Mesenchymal stem cell (in vitro differentiated cells and primary cell): ENCODE results near the gene EFNA5.

ENCODE experiments used
- DNase-seq: peaks from one replicate; pipeline ENCODE4 v3.0.0-alpha.2; 2013
- H2AFZ ChIP-seq: one replicate; pipeline ENCODE4 v1.6.1; 2013; ENCODE audit warnings: low read depth, mild to moderate bottlenecking, control low read depth, inconsistent platforms, low read length, moderate library complexity
- H2AK5ac ChIP-seq: 2 replicates; pipeline ENCODE4 v1.6.1; 2013; ENCODE audit warnings: low read length, moderate library complexity, mild to moderate bottlenecking, inconsistent platforms; ENCODE audit not compliant: severe bottlenecking
- H2BK120ac ChIP-seq: one replicate; pipeline ENCODE4 v1.6.1; 2013; ENCODE audit warnings: low read depth, mild to moderate bottlenecking, inconsistent platforms, low read length, moderate library complexity
- H2BK12ac ChIP-seq, 2 experiments: one replicate each; pipeline ENCODE4 v1.6.1; 2013; ENCODE audit warnings: inconsistent platforms in 2 of 2, low read length in 2 of 2, mild to moderate bottlenecking in 2 of 2, moderate library complexity in 2 of 2, control low read depth in 1 of 2
- H2BK15ac ChIP-seq: one replicate; pipeline ENCODE4 v1.6.1; 2013; ENCODE audit warnings: mild to moderate bottlenecking, low read depth, inconsistent platforms; ENCODE audit not compliant: poor library complexity, severe bottlenecking
- H2BK5ac ChIP-seq: 2 replicates; pipeline ENCODE4 v1.6.1; 2013; ENCODE audit warnings: low read depth, mild to moderate bottlenecking, low read length, control low read depth, inconsistent platforms; ENCODE audit not compliant: poor library complexity, severe bottlenecking
- H3K14ac ChIP-seq, 2 experiments: one replicate each; pipeline ENCODE4 v1.6.1; 2013; ENCODE audit warnings: inconsistent platforms in 2 of 2, low read length in 2 of 2, control low read depth in 1 of 2, mild to moderate bottlenecking in 1 of 2, moderate library complexity in 1 of 2
- H3K18ac ChIP-seq, 2 experiments: one replicate each; pipeline ENCODE4 v1.6.1; 2013; ENCODE audit warnings: inconsistent platforms in 2 of 2, low read length in 2 of 2, control low read depth in 1 of 2, low read depth in 1 of 2, mild to moderate bottlenecking in 1 of 2
- H3K23ac ChIP-seq, 2 experiments: one replicate each; pipeline ENCODE4 v1.6.1; 2013; ENCODE audit warnings: inconsistent platforms in 2 of 2, low read length in 2 of 2, mild to moderate bottlenecking in 2 of 2, moderate library complexity in 2 of 2, control low read depth in 1 of 2
- H3K27ac ChIP-seq: 2 replicates; pipeline ENCODE4 v1.5.1; 2013; ENCODE audit warnings: mild to moderate bottlenecking, moderate library complexity, low read length, control low read depth, inconsistent platforms; ENCODE audit not compliant: poor library complexity, severe bottlenecking
- H3K27me3 ChIP-seq, 2 experiments: 2 replicates each; pipeline versions ENCODE4 v1.6.1 to v1.7.0; 2013; ENCODE audit warnings: low read length in 2 of 2, mild to moderate bottlenecking in 2 of 2, moderate library complexity in 2 of 2, control low read depth in 1 of 2, inconsistent platforms in 1 of 2; ENCODE audit not compliant: control insufficient read depth in 1 of 2, insufficient read depth in 1 of 2
- H3K36me3 ChIP-seq, 2 experiments: 2 replicates each; pipeline versions ENCODE4 v1.6.1 to v1.7.0; 2013; ENCODE audit warnings: low read length in 2 of 2, control low read depth in 1 of 2, inconsistent platforms in 1 of 2, low read depth in 1 of 2, mild to moderate bottlenecking in 1 of 2; ENCODE audit not compliant: insufficient read depth in 2 of 2, control insufficient read depth in 1 of 2
- H3K4ac ChIP-seq, 2 experiments: one replicate each; pipeline ENCODE4 v1.6.1; 2013; ENCODE audit warnings: inconsistent platforms in 2 of 2, low read length in 2 of 2, mild to moderate bottlenecking in 2 of 2, moderate library complexity in 2 of 2, control low read depth in 1 of 2, low read depth in 1 of 2
- H3K4me1 ChIP-seq: 2 replicates; pipeline ENCODE4 v1.6.1; 2013; ENCODE audit warnings: low read depth, low read length, control low read depth; ENCODE audit not compliant: control insufficient read depth, insufficient read depth
- H3K4me2 ChIP-seq: 2 replicates; pipeline ENCODE4 v1.6.1; 2013; ENCODE audit warnings: low read length, mild to moderate bottlenecking, inconsistent platforms; ENCODE audit not compliant: poor library complexity, severe bottlenecking
- H3K4me3 ChIP-seq, 2 experiments: 2 replicates each; pipeline versions ENCODE4 v1.5.1 to v1.7.0; 2013; ENCODE audit warnings: low read length in 2 of 2, mild to moderate bottlenecking in 2 of 2, control low read depth in 1 of 2, low read depth in 1 of 2; ENCODE audit not compliant: insufficient read depth in 1 of 2
- H3K79me1 ChIP-seq: replicated peaks from 2 replicates; pipeline ENCODE4 v1.6.1; 2013; ENCODE audit warnings: mild to moderate bottlenecking, control low read depth, low read length, inconsistent platforms; ENCODE audit not compliant: poor library complexity, severe bottlenecking
- H3K9ac ChIP-seq: 2 replicates; pipeline ENCODE4 v1.7.0; 2013; ENCODE audit warnings: mild to moderate bottlenecking, low read length, moderate library complexity
- H3K9me3 ChIP-seq: 2 replicates; pipeline ENCODE4 v1.7.0; 2013; ENCODE audit warnings: mild to moderate bottlenecking, low read length; ENCODE audit not compliant: control insufficient read depth
- H4K8ac ChIP-seq: one replicate; pipeline ENCODE4 v1.6.1; 2013; ENCODE audit warnings: inconsistent platforms, mild to moderate bottlenecking, low read length, moderate library complexity
- H4K91ac ChIP-seq: one replicate; pipeline ENCODE4 v1.6.1; 2013; ENCODE audit warnings: mild to moderate bottlenecking, low read length, inconsistent platforms
- WGBS: methylation state at CpG from one replicate; pipeline ENCODE4 v1.1.7; 2013; ENCODE audit warnings: mixed read lengths; 5-methylcytosine and 5-hydroxymethylcytosine counted together

EFNA5 gene

DNA sequence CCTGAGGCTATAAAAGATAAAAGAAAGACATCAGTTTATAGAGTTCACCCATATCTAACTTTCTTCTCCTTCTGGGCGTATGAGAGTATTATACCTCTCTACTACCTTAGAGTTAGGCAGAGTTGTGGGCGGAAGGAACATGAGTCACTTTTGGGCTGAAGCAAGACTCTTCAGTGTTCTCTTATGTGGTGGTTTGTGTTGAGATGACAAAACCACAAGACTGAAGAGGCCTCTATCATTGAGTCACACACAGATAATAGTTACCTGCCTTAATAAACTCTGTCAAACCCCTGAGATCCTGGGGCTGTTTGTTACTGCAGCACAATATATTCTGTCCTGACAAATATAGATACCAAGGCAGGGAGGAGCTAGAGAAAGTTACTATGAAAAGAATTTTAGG is 184.2 kb downstream of the EFNA5 start:
- DNase-seq: peak; percentile 80
- H2AFZ ChIP-seq: no peak overlapping the region
- no peak overlapping the region for H4K91ac ChIP-seq
- no peak overlapping the region for H2BK5ac ChIP-seq
- H3K36me3 ChIP-seq: no peaks in the 10 kb centered on the region
- H3K4me1 ChIP-seq: peaks cover 4% of the 10 kb centered on the region
- no peak overlapping the region for H4K8ac ChIP-seq
- H3K4ac ChIP-seq: no peak overlapping the region
- no peak overlapping the region for H2BK12ac ChIP-seq
- WGBS: no CpG with 5 or more reads among the region's 2 CpGs
- no peak overlapping the region for H3K18ac ChIP-seq
- no peak overlapping the region for H3K14ac ChIP-seq
- no peak overlapping the region for H2BK120ac ChIP-seq
- H3K9me3 ChIP-seq: no peaks in the 10 kb centered on the region
- H3K27me3 ChIP-seq: no peaks in the 10 kb centered on the region
- peaks cover 23% of the 10 kb centered on the region for H3K79me1 ChIP-seq
- H3K23ac ChIP-seq: no peak overlapping the region
- no peak overlapping the region for H3K4me2 ChIP-seq
- no peak overlapping the region for H2BK15ac ChIP-seq
- H3K9ac ChIP-seq: no peak overlapping the region
- H3K27ac ChIP-seq: no peak overlapping the region
- no peak overlapping the region for H2AK5ac ChIP-seq
- no peak overlapping the region for H3K4me3 ChIP-seq

DNA sequence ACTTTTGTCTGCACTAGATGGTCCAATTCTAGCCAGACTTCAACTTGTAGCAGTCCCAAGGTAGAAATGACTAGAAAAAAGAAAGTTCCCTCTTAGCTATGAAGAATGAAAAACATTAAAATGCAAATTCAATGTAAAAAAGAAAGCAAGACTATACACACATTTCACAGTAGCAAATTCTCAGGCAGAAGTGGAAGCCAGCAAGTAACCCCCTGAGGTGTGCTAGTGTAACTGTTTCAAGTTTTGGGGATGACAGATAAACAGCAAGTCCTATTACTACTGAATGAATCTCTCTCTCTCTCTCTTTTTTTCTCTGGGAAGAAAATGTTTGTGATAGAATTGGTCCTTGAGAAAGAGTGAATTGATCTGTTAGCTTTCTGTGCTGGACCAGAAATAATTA is 185.6 kb downstream of the EFNA5 start:
- Histone ChIP-seq H2AFZ (no peak overlapping the region), H3K27ac (no peak overlapping the region), H4K91ac (no peak overlapping the region), H4K8ac (no peak overlapping the region), H2BK120ac (no peak overlapping the region), H3K36me3 (no peaks in the 10 kb centered on the region), H3K23ac (no peak overlapping the region), H3K4me1 (peaks cover 5% of the 10 kb centered on the region), H3K18ac (no peak overlapping the region), H2AK5ac (no peak overlapping the region), H3K4ac (no peak overlapping the region), H3K4me2 (no peak overlapping the region), H2BK12ac (no peak overlapping the region), H3K4me3 (no peak overlapping the region), H2BK15ac (no peak overlapping the region), H3K14ac (no peak overlapping the region), H3K27me3 (no peaks in the 10 kb centered on the region), H3K79me1 (peaks cover 24% of the 10 kb centered on the region), H3K9ac (no peak overlapping the region), H3K9me3 (no peaks in the 10 kb centered on the region), H2BK5ac (no peak overlapping the region)
- no peak for DNase-seq

DNA sequence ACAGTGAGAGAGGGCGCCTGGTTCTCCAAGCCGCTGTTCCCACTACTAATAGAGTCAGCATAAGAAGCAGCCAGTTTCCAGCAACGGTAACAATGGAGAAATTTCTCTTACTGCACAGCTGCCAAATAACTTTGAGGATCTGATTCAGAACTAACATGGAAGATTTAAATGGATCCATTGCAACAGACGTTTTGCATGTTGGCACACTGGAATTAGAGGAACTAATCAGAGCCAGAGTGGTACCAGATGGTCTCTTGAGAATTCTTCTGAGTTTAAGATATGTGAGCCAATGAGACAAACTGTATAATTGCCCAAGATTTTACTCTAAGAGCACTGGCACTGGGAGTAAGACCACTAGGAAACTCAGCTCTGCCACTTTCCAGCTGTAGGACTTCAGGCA is 186.5 kb downstream of the EFNA5 start:
- no peak overlapping the region for H2BK5ac ChIP-seq
- H2AFZ ChIP-seq: no peak overlapping the region
- no peak overlapping the region for H3K27ac ChIP-seq
- no peak overlapping the region for H2AK5ac ChIP-seq
- no peaks in the 10 kb centered on the region for H3K36me3 ChIP-seq
- 93% methylated on average over 4 of the region's 4 CpGs for WGBS
- H3K18ac ChIP-seq: no peak overlapping the region
- H2BK15ac ChIP-seq: no peak overlapping the region
- no peaks in the 10 kb centered on the region for H3K27me3 ChIP-seq
- H3K4me3 ChIP-seq: no peak overlapping the region
- no peak overlapping the region for H2BK120ac ChIP-seq
- DNase-seq: no peak
- no peak overlapping the region for H2BK12ac ChIP-seq
- H4K91ac ChIP-seq: no peak overlapping the region
- no peak overlapping the region for H3K9ac ChIP-seq
- no peak overlapping the region for H3K14ac ChIP-seq
- H3K4ac ChIP-seq: no peak overlapping the region
- H3K4me2 ChIP-seq: no peak overlapping the region
- H4K8ac ChIP-seq: no peak overlapping the region
- peaks cover 21% of the 10 kb centered on the region for H3K79me1 ChIP-seq
- no peaks in the 10 kb centered on the region for H3K9me3 ChIP-seq
- H3K23ac ChIP-seq: no peak overlapping the region
- H3K4me1 ChIP-seq: peaks cover 5% of the 10 kb centered on the region

DNA sequence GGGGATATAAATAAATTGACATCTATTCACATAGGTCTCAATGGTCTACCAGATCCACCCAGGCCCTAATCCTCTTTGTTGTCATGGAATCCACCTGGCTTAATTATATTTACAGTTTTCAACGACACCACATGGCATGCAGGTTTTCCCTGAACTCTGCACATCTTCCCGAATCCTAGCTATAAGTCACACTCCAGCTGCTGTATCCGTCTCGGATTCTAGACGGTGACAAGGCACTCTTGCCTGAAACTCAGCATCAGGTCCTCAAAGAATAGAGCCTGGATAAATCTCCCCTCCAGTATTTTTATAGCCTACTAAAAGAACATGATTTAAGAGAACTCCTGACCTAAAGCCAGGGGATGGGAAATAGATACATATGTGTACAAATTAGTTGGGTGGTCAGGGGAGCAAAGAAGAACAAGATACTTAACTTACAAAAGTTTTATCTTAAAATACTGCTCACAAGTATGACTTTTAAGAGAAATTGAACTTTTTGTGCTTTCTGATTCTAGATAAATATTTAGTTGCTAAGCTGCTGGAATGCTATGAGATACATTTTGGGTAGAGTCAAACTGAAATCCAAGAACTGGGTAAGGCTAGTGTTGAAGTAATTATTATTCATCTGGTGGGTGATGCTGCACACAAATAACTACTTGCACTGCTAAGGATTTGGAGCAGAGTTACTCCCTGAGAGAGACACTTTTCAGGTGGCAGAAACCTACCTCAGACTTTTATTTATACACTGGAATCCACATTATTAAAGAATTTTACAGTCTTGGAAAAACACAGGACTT is 187.3 kb downstream of the EFNA5 start:
- no peak overlapping the region for H2BK15ac ChIP-seq
- H3K27ac ChIP-seq: no peak overlapping the region
- no peak overlapping the region for H2AFZ ChIP-seq
- no peak overlapping the region for H2BK12ac ChIP-seq
- no peak overlapping the region for H4K8ac ChIP-seq
- H4K91ac ChIP-seq: no peak overlapping the region
- no peak overlapping the region for H3K23ac ChIP-seq
- H3K27me3 ChIP-seq: no peaks in the 10 kb centered on the region
- no peak overlapping the region for H2BK120ac ChIP-seq
- no peak for DNase-seq
- H3K4me3 ChIP-seq: no peak overlapping the region
- H3K79me1 ChIP-seq: peaks cover 18% of the 10 kb centered on the region
- H3K9me3 ChIP-seq: no peaks in the 10 kb centered on the region
- no peak overlapping the region for H3K14ac ChIP-seq
- H3K9ac ChIP-seq: peak overlapping the region; percentile 25
- H3K4ac ChIP-seq: no peak overlapping the region
- peaks cover 5% of the 10 kb centered on the region for H3K4me1 ChIP-seq
- H3K18ac ChIP-seq: no peak overlapping the region
- H3K4me2 ChIP-seq: no peak overlapping the region
- no peak overlapping the region for H2BK5ac ChIP-seq
- H2AK5ac ChIP-seq: no peak overlapping the region
- no peaks in the 10 kb centered on the region for H3K36me3 ChIP-seq
- WGBS: 75% methylated on average over 5 of the region's 5 CpGs
